Melanocyte of skin (primary cell): ENCODE data around the gene SCTR. TPM values are rescaled to one million over a fixed set of nuclear protein-coding genes. Genes with fewer than 3 reads are reported as not detected.

Experiments used
- total RNA-seq, 2 donors: library from RNA; depleted of rRNA; stranded (reverse); fragments of >200 nt; gene quantifications; 2 replicates each; pipeline ENCODE4 v1.2.3, GENCODE V29; 2012

Gene SCTR
- total RNA-seq = not detected

DNA sequence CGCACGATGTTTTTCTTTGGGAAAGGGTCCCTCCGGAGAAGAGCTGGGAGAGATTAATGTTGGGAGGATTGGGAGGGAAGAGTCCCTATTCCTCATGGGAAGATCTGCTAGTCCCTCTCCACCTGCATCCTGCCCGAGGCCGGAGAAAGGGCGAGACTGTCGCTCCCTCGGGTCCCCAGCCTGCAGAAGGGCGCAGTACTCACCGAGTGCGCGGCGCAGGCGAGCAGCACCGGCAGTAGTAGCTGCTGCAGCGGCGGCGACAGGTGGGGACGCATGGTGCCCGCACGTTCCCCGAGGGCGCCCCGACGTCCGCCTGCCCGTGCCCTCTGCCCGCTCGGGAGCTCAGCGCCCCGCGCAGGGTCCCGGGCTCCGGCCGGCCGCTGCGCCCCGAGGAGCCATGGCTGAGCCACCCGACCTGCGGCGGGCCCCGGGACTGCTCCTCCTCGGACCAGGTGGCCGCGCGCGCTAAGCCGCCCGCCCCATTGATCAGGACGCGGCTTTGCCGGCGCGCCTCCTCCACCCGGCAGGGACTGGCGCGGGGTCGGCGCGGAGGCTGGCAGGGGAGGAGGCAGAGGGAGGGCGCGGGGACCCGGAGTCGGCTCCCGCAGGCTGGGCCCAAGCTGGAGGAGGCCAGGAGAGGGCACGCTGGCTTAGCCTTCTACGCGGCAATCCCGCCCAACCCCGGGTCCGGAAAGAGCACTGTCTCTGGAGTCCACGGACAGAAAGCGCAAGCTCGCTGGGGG, at the start of gene SCTR:
TSS of gene SCTR (minus strand) at position 532 of the 743 bp plus-strand sequence. CDS start at position 275, 257 bp downstream.

DNA sequence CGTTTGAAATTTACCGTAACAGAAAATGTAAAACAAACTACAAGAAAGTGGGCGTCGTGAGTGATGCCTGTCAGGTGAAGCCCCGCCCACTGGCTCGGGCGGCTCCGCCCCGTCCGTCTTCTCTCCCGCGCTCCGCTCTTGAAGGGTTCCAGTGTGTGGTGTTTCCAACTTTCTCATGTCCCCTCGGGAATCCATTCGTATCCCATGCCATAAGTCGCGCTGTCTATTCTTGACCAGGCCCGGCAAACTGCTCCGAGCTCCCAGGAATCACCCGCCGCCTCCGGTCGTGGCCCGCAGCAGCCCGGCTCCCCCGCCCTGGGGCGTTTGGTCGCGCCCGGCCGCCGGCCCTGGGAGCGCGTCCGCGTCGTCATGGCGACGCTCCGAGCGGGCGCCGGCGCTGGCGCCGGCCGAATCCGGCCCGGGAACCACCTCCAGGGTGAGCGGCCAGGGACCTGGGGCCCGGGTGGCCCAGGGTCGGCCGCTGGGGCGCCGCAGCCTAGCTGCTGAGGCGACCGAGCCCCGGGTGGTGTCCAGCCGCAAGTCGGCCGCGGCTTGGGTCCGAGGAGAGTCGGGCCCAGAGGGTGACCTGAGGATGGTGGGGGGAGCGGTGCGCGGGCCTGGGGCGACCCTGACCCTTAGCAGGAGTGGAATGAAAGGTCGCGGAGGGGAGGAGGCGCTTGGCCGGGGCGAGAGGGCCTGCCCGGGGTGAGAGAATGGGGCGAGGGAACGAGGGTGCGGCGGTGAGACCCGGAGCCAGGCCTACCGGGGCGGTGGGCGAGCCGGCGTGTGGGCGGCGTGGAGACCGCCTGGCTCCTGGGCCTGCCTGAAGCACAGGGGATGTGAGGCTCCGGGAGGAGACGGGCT, 20.0 kb upstream of the SCTR start, which contains the start of gene CFAP221:
TSS of gene CFAP221 (plus strand) at position 375 of the 864 bp plus-strand sequence. CDS start 1,683 bp downstream, outside the sequence.

DNA sequence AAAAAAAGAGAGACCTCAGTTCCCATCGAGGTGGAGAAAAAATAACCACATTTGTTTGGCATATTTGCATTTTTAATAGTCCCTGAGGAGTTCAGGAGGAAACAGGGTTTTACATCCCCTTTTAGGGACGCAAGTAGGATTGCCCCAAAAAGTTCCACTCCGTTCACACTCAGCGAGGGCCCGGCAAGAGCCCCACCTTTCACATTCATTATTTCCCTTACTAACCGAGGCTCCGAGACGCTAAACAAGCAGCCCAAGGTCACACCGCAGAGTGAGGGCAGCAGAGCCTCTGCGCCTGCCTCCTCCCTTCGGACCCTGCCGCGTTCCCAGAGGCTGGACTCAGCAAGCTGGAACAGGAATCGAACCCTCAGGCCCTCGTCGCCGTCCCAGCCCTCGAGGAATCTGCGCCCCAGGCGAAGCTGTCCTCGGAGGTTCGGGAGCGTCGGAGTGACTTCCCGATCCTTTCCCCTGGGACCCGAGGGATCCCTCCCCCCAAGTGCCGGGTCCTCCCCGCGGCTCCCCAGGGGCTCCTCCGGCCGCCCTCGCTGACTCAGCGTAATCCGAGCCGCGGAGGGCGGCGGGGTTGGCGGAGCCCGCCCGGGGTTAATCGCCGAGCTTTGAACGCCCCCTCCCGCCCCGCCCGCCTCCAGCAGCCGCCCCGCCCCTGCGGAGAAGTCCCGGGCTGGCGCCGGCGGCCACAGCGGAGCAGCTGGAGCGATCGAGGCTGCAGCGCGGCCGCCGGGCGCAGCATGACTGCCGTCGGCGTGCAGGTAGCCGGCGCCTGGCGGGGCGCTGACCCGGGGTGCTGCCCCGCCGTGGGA, 92.9 kb downstream of the SCTR start, which contains the start of gene TMEM37:
TSS of gene TMEM37 (plus strand) at position 700 of the 821 bp plus-strand sequence. CDS start at position 750, 50 bp downstream.

Other genes starting within 250 kb of the SCTR start
- 1 to 10 TPM; 8.9 to 9.3 TPM for gene C2orf76, start 157.6 kb downstream of the SCTR start, total RNA-seq
- 100 to 1,000 TPM; 153 to 172 TPM for gene DBI, start 157.5 kb downstream of the SCTR start, total RNA-seq
- gene TMEM37, start 92.6 kb downstream of the SCTR start, total RNA-seq = not detected
- gene CFAP221, start 20.0 kb upstream of the SCTR start, total RNA-seq = not detected
- gene TMEM177, start 154.7 kb upstream of the SCTR start, total RNA-seq = 10 to 100 TPM; 21.6 to 23.1 TPM
- 10 to 100 TPM; 20.0 to 22.6 TPM for gene PTPN4, start 235.4 kb upstream of the SCTR start, total RNA-seq